Jurkat, Clone E6-1 (cell line): ENCODE results near the gene MRPS14.

Source experiments
- DNase-seq: peaks from one replicate; pipeline ENCODE4 v3.0.0-alpha.2; 2011; ENCODE audit warnings: low read depth, low spot score
- H3K4me3 ChIP-seq: 2 replicates; pipeline ENCODE4 v1.5.1; 2011; ENCODE audit warnings: mild to moderate bottlenecking, low read length, control low read depth, moderate library complexity

MRPS14 gene

DNA sequence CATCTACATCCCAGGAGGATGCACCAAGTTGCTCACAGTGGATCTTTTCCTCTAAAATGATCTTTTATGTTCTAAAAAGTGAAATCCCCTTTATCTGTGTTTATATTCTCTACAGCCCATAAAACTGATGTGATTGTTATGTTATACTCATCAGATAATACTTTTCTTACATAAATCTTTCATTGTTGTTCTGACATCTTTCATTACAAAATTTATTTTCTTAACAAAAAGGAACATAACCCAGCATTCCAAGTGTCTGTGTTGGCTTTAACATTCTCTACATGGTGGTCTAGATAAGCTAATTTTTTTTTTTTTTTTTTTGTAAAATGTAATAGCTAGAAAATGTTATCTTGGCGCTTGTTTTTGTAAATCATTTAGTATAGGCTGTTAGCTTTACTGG lies 31.8 kb downstream of the MRPS14 start:
- DNase-seq: no peak
- H3K4me3 ChIP-seq: no peak overlapping the region

GRCh38 chr1:174990382-174990999 lies 32.7 kb downstream of the MRPS14 start:
- no peak for DNase-seq
- H3K4me3 ChIP-seq: peak overlapping the region; percentile 36

DNA sequence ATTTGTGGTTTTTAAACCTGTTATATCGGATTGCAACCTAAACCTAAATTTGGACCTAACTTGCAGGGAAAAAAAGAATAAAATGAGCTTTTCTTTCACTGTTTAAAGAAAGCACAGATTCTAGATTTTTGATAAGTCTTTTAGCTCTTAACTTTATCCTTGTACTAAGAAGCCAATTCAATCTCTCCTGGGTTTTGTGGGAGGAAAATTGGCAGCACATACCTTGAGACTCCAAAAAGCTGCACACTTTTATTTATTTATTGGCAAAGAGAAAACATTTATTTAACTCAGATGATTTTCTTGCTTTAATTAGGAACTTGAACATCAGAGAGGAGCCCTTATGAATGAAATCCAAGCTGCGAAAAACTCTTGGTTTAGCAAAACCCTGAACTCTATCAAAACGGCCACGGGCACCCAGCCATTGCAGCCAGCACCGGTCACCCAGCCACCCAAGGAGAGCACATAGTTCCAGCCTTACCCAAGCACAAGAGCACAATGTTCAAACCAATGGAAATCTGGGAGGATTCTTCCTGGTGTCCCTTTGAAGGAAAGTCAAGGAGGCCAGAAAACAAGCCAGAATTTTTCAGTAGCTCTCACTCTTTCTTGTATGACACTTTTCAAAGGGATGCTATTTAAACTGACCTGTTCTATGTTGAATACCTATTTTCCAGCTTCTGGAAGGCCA lies 33.5 kb downstream of the MRPS14 start:
- no peak overlapping the region for H3K4me3 ChIP-seq
- no peak for DNase-seq

DNA sequence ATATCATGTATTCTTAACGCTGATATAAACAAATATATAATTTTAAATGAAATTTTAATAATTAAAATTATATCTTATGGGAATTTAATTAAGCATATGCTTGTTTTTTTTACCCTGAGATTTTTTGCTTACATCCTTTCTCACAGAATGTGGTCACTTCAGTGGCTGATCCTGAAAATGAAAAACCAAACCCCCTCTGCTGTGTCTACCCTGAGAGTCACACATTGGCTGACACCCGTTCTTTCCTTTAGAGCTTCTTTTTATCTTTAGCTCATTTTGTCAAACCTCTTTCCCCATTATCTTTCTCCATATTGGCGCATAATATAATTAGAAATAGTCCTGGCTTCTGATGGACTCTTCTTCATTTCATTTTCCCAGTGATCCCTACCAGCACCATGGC lies 34.2 kb downstream of the MRPS14 start:
- no peak overlapping the region for H3K4me3 ChIP-seq

GRCh38 chr1:174988539-174988938 lies 34.7 kb downstream of the MRPS14 start:
- no peak for DNase-seq
- no peak overlapping the region for H3K4me3 ChIP-seq

More for the DNA sequence above, 34.2 kb downstream of the MRPS14 start:
- no peak for DNase-seq

DNA sequence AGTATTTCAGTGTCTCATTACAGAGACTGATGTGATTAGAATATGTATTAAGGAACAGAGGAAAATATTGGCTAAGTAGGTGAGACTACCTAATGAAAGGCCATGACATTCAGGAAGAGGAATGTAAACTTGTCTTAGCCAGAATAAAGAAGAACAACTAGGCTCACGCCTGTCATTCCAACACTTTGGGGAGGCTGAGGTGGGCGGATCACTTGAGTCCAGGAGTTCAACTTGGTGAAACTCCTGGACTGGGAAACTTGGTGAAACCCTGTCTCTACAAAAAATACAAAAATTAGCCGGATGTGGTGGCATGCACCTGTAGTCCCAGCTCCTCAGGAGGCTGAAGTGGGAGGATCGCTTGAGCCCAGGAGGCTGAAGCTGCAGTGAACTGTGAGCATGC lies 38.3 kb downstream of the MRPS14 start:
- DNase-seq: no peak
- no peak overlapping the region for H3K4me3 ChIP-seq

GRCh38 chr1:174982971-174983689 lies 40.1 kb downstream of the MRPS14 start:
- no peak overlapping the region for H3K4me3 ChIP-seq
- DNase-seq: peak; percentile 48

GRCh38 chr1:174976436-174977108 lies 46.7 kb downstream of the MRPS14 start:
- no peak for DNase-seq
- no peak overlapping the region for H3K4me3 ChIP-seq

DNA sequence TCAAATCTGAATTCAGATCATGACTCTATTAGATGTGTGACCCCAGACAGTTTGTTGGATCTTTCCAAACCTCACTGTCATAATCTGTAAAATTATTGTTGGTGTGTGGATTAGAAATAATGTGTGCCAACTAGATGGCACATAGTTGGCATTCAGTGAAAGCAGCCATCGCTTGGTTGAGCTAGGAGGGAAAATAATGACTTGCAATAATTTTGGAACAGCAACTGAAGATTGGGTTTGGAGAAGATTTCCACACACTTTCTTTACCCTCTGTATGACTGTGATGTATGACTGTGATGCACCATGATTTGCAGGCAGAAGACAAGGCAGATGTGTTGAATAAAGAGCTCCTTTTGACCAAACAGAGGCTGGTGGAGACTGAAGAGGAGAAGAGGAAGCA lies 47.5 kb downstream of the MRPS14 start:
- no peak for DNase-seq
- no peak overlapping the region for H3K4me3 ChIP-seq

DNA sequence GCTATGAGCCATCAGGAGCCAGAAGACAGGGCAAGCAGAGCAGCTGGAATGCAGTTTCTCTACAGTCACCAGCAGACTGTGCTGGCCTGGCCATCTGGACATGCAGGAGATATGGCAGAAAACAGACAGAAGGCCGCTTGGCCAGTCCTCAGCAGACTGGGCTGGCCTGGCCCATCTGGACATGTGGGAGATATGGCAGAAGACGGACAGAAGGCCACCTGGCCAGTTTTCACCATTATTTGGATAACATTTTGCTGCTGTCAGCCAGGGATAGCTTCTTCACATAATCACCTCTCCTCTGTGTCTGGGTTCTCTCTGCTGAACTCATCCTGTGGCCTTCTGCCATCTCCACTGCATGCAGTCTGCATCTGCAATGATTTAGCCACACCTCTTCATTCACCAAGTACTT lies 48.5 kb downstream of the MRPS14 start:
- DNase-seq: no peak

DNA sequence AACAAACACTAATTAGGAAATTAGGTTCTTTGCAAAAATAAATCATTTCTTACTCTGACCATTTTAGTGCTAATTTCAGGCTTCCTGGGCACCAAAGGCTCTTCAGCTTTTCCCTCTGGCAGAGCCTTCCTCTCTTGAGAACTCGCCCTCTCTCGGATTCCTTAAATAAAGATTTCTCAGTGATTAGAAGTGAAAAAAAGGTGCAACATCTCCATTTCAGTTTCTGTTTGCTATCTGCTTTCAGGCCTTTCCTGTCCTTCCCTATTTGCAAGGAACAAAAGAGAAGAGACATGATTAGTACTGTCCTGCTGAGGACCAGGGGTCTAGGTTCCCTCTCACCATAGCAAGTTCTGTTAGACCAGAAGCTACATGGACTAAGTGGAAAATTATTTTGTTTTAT lies 51.3 kb downstream of the MRPS14 start:
- H3K4me3 ChIP-seq: no peak overlapping the region
- no peak for DNase-seq

More for the DNA sequence above, 48.5 kb downstream of the MRPS14 start:
- no peak overlapping the region for H3K4me3 ChIP-seq

DNA sequence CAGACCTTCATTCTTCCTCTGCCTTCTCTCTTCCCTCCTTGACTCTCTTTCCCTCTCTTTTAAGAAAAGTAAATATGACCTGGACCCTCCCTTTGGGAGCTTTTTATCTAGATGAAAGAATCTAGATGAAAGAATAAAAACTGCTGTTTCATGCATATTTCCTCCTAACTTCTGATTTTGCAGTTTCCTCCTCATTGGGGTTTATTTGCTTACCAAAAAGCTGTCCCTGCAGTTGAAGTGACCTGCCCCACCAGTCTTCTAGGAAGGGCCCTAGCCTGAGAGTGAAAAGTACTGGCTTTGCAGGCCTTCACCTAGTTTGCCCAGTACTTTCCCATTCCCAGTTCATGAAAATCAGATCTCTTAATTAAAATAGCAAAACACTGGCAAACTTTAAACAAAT lies 51.8 kb downstream of the MRPS14 start:
- no peak for DNase-seq

DNA sequence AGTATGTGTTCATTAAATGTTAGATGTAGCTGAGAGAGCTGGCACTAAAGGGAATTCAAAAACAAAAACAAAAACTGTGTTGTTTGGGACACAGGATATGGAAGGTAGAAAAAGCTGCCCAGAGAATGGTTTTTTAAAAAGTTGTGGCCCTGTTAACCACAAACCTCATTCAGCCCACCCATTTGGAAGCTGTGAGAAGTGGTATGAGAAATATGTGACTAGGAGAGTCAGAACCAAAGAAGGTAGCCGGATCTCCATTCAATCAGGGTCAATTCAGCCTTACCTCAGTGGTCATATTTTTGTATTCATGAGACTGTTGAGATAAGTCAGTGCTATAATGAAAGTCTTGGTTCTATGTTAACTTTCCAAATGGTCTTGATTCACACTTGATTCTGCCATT lies 53.2 kb downstream of the MRPS14 start:
- no peak for DNase-seq

More for the DNA sequence above, 51.8 kb downstream of the MRPS14 start:
- H3K4me3 ChIP-seq: no peak overlapping the region

DNA sequence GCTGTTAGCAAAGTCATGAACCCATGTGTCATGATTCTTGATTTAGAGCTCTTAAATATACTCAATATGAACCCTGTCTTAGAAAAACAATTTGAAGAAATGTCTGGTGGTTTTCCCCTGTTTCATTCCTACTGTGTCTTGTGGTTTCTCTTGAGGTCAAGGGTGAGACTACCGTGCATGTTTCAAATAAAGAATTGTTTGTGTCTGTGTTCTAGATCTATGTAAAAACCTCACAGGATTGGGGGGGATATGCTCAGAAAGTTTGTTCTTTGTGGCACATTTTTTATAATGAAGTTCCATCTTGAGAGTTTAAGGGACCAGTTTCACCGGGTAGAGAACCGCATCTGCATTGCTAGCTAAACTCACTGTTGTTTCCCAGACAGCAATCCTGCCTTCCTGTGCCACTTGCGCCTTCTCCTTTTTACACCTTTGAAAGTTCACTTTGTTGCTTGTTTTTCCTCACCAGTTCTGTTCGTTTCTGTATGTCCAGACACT lies 54.4 kb downstream of the MRPS14 start:
- peak; percentile 84 for DNase-seq
- H3K4me3 ChIP-seq: no peak overlapping the region

More for the DNA sequence above, 53.2 kb downstream of the MRPS14 start:
- no peak overlapping the region for H3K4me3 ChIP-seq

DNA sequence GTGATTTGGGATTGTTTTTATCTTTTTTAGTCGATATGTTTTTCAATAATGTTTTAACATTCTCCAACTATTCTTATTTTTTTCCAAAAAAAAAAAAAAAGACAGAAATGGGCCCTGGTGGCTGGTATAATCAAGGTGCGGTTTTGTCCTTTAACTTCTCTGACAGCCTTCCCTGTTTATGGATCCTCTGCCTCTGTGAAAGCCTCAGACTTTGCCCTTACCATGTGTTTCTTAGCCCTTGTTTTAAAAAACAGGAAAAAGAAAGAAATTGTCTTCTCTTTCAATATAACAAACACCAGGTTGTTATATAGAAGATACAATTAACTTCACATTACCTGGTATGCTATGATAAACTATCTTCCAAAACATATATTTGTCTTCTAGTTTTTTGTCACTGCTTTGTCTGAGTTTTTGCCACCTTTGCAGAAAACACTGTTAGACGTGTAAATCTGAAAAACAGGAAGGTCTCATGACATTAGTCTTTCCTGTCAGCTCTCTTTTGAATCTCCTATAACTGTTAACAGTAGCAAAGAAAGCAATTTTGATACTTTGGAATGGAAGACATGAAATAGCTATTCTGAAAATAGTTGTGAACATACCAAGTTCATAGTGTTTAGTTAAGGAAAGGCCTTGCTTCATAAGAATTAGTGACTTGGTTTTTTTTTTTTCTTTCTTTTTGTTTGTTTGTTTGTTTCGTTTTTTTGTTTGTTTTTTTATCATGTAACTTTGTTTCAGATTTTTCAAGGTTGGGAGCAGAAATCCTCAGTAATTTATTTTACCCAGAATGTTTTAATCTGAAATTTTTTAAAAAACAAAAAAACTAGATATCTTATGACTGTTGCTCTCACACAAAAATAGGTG lies 55.1 kb downstream of the MRPS14 start:
- DNase-seq: no peak
- no peak overlapping the region for H3K4me3 ChIP-seq

- no peak for DNase-seq
- H3K4me3 ChIP-seq: no peak overlapping the region
Measured at GRCh38 chr1:174966008-174966572, 57.1 kb downstream of the MRPS14 start.

DNA sequence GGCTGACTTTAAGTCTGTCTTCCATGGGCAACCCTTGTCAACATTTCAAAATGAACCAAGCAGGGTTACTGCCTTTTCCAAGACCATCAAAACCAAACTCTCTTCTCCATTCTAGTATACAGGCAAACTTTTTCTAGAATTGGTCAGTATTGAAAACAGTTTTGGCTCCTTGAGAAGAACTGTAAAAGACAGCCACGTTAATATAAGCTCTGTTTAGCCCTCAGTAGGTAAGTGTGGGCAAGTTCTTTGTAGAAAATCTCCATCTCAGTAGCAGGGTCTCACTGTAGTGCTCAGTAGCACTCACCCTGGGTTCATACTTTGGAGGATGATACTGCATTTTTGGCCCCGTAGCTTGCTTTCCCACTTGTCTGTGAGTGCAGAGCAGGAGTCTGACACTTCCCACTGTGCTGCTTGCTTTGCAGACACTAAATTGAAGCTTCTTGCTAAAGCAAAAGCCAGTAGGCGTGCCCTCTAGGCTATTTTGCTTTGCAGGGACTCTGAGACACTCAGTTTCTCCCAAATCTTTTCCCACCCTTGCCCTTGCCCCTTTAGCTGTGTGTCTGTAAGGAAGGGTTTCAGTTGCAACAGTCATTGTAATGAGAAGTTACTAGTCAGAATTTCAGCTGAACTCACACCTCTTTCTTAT lies 57.7 kb downstream of the MRPS14 start:
- DNase-seq: no peak
- no peak overlapping the region for H3K4me3 ChIP-seq

- DNase-seq: no peak
- H3K4me3 ChIP-seq: no peak overlapping the region
Measured at GRCh38 chr1:174964972-174965361, 58.3 kb downstream of the MRPS14 start.
